Mononuclear cell (primary cell): ENCODE measurements around the gene INAVA. TPM values are rescaled to one million over a fixed set of nuclear protein-coding genes. Genes with fewer than 3 reads are reported as not detected.
"Not testable (repeated sequence)": the region's sequence is repeated elsewhere in the genome, so short reads cannot be mapped to it uniquely, and the experiment has no call there.

Source experiments
- H3K27me3 ChIP-seq: 2 replicates; pipeline ENCODE4 v1.6.0; 2011; ENCODE audit warnings: low read length, control low read depth; ENCODE audit not compliant: insufficient read depth
- H3K4me1 ChIP-seq: 2 replicates; pipeline ENCODE4 v1.5.1; 2011; ENCODE audit warnings: mild to moderate bottlenecking, low read length, control low read depth; ENCODE audit not compliant: insufficient read depth
- H3K4me3 ChIP-seq: 2 replicates; pipeline ENCODE4 v1.5.1; 2011; ENCODE audit warnings: mild to moderate bottlenecking, low read length, moderate library complexity
- H3K9me3 ChIP-seq: 2 replicates; pipeline ENCODE4 v1.5.1; 2011; ENCODE audit warnings: low read depth, mild to moderate bottlenecking, control low read depth, low read length
- total RNA-seq: library from RNA; depleted of rRNA; stranded (reverse); fragments of >200 nt; gene quantifications from one replicate; pipeline ENCODE4 v1.2.3, GENCODE V29; 2012

INAVA gene
- total RNA-seq, 1 donor: under 0.01 TPM

DNA sequence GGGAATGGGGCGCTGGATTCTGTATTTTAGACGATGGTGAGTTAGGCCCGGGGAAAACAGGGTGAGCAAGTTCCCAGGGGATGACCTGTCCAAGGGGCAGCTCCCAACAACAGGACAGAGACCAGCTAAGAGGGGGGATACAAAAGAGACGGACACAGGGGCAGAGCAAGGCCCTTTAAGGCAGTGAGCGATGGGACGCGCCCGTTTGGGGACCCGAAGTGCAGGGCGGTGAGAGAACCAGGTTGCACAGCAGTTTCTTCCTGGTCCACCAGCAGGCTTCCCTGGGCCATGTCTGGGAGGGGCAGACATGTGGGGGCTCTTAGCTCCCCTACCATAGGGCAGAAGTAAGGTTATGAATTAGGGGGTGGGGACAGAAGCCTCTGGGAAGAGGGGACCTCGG, 22.0 kb downstream of the INAVA start:
- H3K4me3 ChIP-seq: no peak overlapping the region
- H3K27me3 ChIP-seq: no peaks in the 10 kb centered on the region
- no peaks in the 10 kb centered on the region for H3K4me1 ChIP-seq

DNA sequence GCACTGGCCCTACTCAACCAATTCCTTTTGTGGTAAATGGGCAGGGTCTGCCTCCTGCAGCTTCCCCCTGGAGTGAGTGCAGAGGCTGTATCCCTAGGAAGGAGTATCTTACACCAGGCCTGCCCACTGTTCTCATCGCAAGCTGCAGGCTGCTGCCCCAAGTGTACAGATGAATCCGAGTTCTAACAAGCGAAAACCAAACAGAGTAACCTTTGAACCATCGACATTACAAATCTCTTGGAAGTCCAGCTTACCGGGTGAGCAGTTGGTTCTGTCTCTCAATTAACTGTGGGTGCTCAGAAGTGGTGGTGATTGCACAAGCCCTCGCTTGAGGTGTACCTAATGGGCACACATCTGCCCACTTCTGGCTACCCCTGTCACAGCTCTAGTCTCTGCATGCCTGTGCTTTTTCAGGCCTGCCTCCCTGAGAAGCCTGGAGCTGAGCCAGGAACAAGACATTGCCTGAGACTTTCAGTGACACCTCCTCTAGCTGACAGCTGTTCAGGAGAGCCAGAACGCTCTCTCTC, 22.7 kb downstream of the INAVA start:
- H3K9me3 ChIP-seq: no peaks in the 10 kb centered on the region
- H3K4me1 ChIP-seq: no peaks in the 10 kb centered on the region
- H3K27me3 ChIP-seq: no peaks in the 10 kb centered on the region
- H3K4me3 ChIP-seq: no peak overlapping the region

More for the DNA sequence above, 22.0 kb downstream of the INAVA start:
- H3K9me3 ChIP-seq: no peaks in the 10 kb centered on the region

DNA sequence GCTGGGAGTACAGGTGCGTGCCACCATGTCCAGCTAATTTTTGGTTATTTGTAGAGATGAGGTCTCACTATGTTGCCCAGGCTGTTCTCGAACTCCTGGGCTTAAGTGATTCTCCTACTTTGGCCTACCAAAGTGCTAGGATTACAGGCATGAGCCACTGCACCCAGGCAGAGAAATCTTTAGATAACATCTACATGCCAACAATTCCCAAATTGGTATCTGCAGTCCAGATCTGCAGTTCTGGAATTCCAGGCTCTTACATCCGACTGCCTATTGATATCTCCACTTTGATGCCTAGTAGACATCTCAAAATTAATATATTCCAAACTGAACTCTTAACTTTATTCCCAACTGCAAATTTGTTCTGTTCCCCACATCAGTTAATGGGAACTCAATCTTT, 23.3 kb downstream of the INAVA start:
- H3K27me3 ChIP-seq: no peaks in the 10 kb centered on the region

GRCh38 chr1:200919386-200919785, 24.7 kb downstream of the INAVA start:
- Histone ChIP-seq H3K4me3 (no peak overlapping the region), H3K4me1 (no peaks in the 10 kb centered on the region), H3K9me3 (no peaks in the 10 kb centered on the region), H3K27me3 (no peaks in the 10 kb centered on the region)

More for the DNA sequence above, 23.3 kb downstream of the INAVA start:
- Histone ChIP-seq H3K9me3 (no peaks in the 10 kb centered on the region), H3K4me1 (no peaks in the 10 kb centered on the region), H3K4me3 (no peak overlapping the region)

DNA sequence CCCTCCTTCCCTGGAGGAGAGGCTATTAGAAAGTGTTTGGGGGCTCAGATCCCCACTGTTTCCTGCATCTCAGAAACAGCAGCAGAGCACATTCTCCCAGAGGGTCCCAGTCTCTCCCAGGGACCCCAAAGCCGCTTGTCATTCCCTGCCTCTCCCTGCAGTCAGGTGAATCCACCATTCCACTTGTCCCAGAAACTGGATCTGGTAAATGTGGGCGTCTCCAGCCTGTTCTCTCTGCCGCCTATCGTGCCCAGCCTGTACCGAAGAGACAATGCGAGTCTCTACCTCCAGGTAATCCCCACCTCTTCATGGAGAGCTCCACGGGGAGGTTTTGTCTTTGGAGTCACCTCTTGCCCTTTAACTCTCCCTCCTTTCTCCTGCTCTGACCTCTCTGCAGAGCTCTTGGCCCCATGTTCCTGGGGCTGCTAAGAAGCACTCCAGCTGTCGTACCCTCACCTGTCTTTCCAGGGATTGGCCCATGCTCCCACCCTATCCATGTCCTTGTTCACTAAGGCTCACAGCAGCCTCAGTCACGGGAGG, 26.9 kb downstream of the INAVA start:
- Histone ChIP-seq H3K4me3 (no peak overlapping the region), H3K9me3 (no peaks in the 10 kb centered on the region), H3K27me3 (no peaks in the 10 kb centered on the region), H3K4me1 (no peaks in the 10 kb centered on the region)

- no peak overlapping the region for H3K4me3 ChIP-seq
- no peaks in the 10 kb centered on the region for H3K9me3 ChIP-seq
- no peaks in the 10 kb centered on the region for H3K4me1 ChIP-seq
- no peaks in the 10 kb centered on the region for H3K27me3 ChIP-seq
These were observed 27.7 kb downstream of the INAVA start for GRCh38 chr1:200922406-200922805.

GRCh38 chr1:200923601-200924000, 28.9 kb downstream of the INAVA start:
- H3K4me3 ChIP-seq: no peak overlapping the region
- no peaks in the 10 kb centered on the region for H3K9me3 ChIP-seq
- H3K4me1 ChIP-seq: no peaks in the 10 kb centered on the region
- no peaks in the 10 kb centered on the region for H3K27me3 ChIP-seq

- Histone ChIP-seq H3K27me3 (no peaks in the 10 kb centered on the region), H3K4me1 (no peaks in the 10 kb centered on the region), H3K9me3 (no peaks in the 10 kb centered on the region), H3K4me3 (no peak overlapping the region)
These were observed 31.1 kb downstream of the INAVA start for GRCh38 chr1:200925831-200926230.

DNA sequence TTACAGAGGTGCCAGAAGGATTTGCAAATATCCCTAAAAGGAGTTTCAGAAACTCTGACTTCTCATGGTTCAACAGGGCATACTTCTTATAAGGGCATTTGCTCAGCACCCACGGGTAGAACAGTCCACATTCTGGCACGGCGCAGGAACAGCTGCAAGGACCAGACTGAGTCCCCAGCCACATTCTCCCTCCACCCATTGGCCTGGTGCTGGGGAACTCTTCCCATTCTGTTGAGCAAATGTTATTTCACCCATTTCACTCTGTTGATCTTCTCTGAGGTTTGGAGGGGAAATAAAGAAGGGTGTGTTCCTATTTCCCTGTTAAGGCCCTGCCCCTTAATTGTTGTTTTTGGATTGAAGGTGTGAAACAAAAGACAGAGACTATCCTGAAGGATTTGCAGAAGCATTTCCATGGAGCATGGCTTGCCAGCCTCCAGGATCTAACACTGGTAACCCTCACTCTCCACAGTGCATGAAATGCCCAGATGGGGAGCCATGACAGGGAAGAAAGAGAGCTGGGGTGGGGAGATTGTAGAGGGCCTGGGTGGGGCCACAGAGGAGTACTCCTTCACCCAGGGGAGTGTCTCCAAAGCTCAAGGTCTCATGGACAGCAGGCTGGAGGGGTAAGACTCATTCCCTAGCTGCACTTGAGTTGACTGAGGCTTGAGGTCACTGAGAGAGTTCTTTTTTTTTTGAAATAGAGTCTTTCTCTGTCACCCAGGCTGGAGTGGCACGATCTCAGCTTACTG, 35.0 kb downstream of the INAVA start:
- Histone ChIP-seq H3K4me1 (no peaks in the 10 kb centered on the region), H3K4me3 (no peak overlapping the region), H3K27me3 (no peaks in the 10 kb centered on the region), H3K9me3 (no peaks in the 10 kb centered on the region)

- not testable (repeated sequence) for H3K4me3 ChIP-seq, H3K27me3 ChIP-seq, H3K9me3 ChIP-seq, H3K4me1 ChIP-seq
These were observed 35.6 kb downstream of the INAVA start for GRCh38 chr1:200930285-200930684.

DNA sequence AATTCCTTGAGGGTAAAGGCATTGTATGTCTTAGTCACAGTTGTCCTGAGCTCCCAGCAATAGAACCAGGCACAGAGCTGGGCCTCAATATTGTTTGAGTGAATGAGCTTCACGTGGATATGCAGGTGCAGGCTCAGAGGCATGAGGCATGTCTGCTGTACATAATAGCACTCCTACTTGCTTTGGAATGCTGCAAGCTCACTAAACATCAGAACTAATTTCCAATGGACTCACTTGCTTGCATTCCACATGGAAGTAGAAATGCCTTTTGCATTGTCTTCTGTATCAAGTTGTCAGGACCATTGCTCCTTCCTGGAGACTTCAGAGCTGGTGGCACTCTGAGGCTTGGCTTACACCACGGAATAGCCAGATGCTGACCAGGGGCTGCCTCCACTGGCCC, 37.1 kb downstream of the INAVA start:
- H3K27me3 ChIP-seq: no peaks in the 10 kb centered on the region
- H3K4me3 ChIP-seq: no peak overlapping the region
- no peaks in the 10 kb centered on the region for H3K4me1 ChIP-seq
- no peaks in the 10 kb centered on the region for H3K9me3 ChIP-seq

- no peak overlapping the region for H3K4me3 ChIP-seq
- peaks cover 14% of the 10 kb centered on the region for H3K4me1 ChIP-seq
- no peaks in the 10 kb centered on the region for H3K27me3 ChIP-seq
- H3K9me3 ChIP-seq: no peaks in the 10 kb centered on the region
These were observed 40.1 kb downstream of the INAVA start for GRCh38 chr1:200934676-200935245.

DNA sequence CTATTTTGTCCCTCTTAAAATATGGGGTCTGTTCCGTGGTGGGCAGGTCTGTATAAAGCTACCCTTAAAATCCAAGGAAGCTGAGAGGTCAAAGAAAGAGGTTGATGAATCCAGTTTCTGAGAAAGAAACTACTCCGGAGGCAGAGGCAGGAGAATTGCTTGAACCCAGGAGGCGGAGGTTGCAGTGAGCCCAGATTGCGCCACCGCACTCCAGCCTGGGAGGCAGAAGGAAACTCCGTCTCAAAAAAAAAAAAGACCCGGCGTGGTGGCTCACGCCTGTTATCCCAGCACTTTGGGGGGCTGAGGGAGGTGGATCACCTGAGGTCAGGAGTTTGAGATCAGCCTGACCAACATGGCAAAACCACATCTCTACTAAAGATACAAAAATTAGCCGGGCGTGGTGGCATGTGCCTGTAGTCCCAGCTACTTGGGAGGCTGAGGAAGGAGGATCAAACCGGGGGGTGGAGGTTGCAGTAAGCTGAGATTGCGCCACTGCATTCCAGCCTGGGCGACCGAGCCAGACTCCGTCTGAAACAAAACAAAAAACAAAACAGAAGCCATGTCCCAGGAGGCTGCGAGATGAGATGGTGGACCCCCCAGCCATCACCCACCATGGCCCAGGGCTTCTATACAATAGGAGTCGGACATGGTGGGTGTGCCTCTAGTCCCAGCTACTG, 40.7 kb downstream of the INAVA start:
- H3K4me1 ChIP-seq: peaks cover 14% of the 10 kb centered on the region
- not testable (repeated sequence) for H3K4me3 ChIP-seq, H3K27me3 ChIP-seq, H3K9me3 ChIP-seq

DNA sequence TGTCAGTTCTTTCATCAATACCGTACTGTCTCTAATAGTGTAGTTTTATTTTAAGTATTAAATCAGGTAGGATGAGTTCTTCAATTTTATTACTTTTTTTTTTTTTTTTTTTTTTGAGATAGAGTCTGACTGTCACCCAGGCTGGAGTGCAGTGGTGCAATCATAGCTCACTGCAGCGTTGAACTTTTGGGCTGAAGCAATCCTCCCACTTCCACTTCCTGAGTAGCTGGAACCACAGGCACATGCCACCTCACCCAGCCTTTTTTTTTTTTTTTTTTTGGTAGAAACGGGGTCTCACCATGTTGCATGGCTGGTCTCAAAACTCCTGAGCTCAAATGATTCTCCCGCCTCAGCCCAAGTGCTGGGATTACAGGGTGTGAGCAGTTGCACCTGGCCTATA, 44.3 kb downstream of the INAVA start:
- H3K4me1 ChIP-seq: peaks cover 14% of the 10 kb centered on the region
- H3K27me3 ChIP-seq: no peaks in the 10 kb centered on the region
- no peak overlapping the region for H3K4me3 ChIP-seq
- no peaks in the 10 kb centered on the region for H3K9me3 ChIP-seq

- no peaks in the 10 kb centered on the region for H3K4me1 ChIP-seq
- no peaks in the 10 kb centered on the region for H3K27me3 ChIP-seq
- no peak overlapping the region for H3K4me3 ChIP-seq
- H3K9me3 ChIP-seq: no peaks in the 10 kb centered on the region
These were observed 50.4 kb downstream of the INAVA start for GRCh38 chr1:200945111-200945510.
